Islet precursor cell (in vitro differentiated cells): Measurements from ENCODE around the gene FAM110C.
"Not testable (repeated sequence)": the region's sequence is repeated elsewhere in the genome, so short reads cannot be mapped to it uniquely, and the experiment has no call there.

ENCODE experiments used
- DNase-seq: peaks from one replicate; pipeline ENCODE4 v3.0.0-alpha.2; 2018

FAM110C gene

DNA sequence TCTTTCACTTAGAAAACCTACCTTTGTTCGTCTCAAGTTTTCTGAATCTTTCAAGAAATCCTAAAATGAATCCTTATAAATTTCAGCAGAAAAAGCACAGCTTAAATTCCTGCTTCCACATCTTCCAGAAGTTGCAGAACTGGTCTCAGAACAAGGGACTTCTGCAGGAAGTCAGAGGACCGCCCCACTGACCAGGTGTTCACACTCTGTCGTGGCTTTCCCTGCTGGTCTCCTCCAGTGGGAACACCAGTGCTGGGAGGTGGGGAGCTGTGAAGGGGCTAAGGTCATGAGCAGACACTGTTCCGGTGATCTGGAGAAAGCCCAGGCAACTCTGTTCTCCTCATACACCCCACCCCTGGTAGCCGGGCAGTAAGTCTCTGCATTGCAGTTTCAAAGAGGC lies 3.5 kb downstream of the FAM110C start:
- peak; percentile 59 for DNase-seq

DNA sequence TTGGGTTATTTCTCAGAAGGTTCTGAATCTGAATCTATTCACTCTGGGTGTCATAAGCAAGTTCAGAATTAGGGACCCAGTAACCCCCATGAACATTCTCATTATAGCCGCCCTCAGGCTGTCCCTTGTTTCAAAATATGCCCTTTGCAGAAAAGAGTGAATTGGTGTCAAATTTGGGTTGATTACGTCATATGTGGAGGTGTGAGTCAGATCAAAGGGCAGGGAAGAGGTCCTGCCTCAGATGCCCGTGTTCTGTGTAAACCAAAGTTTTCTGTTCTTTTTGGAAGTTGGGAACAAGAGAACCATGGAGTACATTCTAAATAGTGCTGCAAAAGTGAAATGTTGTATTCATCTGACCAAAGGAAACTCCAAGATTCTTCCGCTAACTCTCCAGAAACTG lies 5.8 kb downstream of the FAM110C start:
- no peak for DNase-seq

DNA sequence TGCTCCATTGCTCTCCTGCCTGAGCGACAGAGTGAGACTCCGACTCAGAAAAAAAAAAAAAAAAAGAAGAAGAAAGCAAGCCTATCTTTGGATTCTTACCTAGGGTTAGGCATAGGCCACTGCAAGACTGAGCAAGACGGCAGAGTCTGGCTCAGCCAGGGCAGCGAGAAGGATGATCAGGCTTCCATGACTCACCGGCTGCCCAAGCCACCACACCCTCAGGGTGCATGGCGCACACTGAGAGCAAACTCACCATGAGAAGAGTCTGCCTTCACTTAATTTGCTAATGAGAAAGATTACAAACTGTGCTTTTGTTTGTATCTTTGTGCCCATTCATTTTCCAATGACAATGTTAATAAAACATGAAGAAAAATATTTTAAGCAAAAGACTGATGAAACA lies 8.2 kb downstream of the FAM110C start:
- peak; percentile 70 for DNase-seq

DNA sequence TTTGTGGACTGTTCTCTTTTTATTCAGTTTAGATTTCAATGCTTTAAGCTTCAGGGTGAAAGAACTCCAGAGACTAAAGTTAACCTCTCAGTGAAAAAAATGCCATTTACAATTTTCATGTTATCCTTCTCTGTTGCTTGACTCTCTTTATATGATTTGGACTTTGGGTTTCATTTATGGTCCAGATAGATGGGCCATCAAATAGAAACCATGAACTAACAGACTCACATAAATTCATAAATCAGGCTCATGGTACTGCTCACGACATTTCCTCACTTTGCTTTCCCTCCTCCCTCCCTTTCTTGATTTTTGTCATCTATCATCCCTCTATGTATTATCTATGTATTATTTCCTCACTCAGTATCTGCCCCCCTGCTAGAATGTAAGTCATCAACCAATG lies 10.0 kb downstream of the FAM110C start:
- no peak for DNase-seq

DNA sequence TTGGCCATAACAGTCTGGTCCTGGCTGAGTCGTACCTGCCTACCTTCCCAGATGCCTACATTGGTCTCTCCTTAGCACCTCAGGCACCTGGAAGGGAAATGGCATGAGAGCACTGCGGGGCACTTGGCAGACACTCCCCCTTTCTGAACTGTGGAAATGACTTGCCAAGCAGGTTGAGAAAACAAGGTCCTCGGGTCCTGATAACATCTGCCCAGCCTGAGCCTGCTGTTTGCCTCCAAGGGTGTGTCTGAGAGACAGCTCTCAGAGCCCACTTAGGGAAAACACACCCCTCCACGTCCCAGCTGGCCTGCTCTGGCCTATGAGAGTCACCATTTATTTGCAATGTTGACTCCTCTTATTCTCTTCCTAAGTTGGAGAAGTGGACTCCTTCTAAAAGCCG lies 10.5 kb downstream of the FAM110C start:
- peak; percentile 84 for DNase-seq

DNA sequence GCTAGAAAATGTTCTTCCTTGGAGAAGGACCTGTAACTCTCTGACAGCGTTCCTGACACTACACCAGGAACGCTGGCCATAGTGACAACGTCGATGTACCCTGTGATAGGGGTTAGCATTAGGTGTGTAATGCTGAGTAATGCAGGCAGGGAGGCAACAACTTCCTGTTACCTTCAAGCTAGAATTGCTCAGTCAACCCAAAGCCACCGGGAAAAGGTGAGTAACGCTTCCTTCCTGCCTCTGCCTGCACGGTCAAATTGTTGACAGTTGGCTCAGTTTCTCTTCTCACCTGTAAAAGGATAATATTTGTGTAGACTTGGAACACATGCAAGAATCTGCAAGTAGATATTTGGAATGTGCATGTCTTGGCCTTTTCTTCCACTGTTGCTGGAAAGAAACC lies 12.7 kb downstream of the FAM110C start:
- DNase-seq, result no peak

DNA sequence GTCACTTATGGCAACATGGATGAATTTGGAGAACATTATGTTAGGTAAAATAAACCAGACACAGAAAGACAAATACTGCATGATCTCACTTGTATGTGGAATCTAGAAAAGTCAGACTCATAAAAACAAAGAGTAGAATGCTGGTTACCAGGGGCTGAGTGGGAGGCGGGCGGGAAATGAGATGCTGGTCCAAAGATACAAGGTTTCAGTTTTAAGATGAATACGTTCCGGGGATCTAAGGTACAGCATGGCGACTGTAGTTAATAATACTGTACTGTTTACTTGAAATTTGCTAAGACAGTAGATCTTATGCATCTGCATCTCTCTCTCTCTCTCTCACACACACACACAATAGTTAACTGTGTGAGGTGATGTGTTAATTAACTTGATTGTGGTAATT lies 14.2 kb downstream of the FAM110C start:
- DNase-seq, result no peak

DNA sequence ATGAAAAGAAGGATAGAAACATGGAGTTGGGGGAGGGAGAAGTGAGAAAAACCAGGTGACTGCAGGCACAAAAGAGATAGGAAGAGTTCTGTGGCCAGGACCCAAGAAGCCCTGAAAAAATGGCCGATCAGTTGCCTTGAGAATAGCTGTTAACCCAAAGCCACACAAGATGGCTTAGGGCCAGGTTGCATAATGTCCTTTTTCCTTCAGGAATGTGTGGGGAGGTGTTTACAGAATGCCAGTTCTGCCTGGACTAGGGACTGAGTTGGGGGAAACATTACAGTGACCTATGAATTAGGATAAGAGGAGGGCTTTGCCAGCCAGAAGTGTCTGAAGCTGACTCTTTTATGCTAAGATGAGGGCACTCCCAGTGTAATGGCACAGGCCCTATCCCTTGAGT lies 17.1 kb downstream of the FAM110C start:
- DNase-seq, result no peak

DNA sequence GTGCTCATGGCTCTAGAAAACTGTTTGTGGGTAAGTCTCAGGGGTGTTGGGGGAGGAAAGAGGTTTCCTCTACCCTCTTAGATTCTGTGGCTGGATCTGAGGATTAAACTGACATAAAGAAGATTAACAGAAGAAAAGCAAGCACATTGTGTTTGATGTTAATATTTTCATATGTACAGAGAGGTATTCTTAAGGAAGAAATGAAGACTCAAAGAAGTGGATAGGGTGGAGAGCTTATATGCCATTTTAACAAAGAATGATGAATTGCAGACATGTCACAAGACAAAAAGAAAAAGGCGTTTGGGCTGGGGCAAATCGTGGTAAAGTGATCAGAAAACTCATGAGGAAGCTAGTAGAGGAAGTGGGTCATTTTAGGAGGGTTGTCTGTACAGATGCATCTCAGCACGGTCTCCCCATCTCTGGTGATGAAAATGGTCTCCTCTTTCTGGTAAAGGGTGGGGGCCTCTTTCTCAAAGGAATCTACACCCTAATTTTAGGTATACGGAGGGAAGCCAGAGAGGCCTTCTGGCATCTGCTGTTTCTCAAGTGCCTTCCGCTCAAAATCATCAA lies 17.8 kb downstream of the FAM110C start:
- DNase-seq, result no peak

DNA sequence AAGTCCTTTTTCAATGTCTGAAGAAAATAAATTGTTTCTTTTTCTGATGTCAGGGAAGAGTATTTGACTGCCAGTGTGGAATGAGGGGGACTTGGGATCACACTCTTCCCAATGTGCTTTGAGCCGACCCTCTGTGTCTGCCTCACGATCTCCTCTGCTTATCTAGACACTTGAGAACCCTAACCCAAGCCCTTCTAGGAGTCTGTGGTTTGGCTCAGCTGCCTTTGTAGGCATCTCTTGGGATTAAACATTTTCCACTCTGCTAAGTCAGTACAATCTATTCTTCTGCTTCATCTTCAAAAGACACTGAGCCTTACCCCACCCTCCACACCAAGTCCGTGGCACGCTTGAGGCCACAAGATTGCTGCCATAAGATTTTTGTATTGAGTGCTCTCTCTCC lies 19.4 kb downstream of the FAM110C start:
- DNase-seq, result no peak

DNA sequence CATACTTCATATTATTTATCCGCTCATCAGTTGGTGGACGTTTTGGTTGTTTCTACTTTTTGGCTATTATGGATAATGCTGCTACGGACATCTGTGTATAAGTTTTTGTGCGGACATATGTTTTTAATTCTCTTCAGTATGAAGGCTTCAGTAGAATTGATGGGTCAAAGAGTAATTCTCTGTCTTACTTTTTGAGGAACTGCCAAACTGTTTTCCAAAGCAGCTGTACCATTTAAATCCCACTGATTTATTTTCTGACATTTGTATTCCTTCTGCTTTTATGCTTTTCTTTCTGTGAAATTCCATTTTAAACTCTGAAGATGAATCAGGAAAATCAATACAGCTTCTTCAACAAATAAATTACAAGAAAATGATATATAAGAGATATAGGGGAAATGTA lies 20.8 kb downstream of the FAM110C start:
- no peak for DNase-seq

DNA sequence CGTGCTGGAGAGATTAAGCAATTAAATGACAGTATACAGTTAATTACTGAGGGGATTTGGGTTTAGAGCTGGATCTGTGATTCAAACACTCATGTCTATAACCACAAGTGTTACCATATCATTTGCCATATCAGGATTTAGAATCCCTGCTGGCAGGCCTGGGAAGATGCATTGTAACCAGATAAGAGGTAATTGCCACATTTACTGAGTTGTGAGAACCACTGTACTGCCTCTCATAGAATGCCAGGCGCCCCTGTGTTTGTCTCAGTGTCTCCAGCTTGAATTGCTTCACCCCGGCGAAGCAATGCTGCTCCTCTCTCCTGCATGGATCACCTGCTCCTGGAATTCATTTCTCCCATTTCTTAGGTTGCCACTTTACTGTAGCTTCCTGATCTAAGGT lies 21.7 kb downstream of the FAM110C start:
- not testable (repeated sequence) for DNase-seq

DNA sequence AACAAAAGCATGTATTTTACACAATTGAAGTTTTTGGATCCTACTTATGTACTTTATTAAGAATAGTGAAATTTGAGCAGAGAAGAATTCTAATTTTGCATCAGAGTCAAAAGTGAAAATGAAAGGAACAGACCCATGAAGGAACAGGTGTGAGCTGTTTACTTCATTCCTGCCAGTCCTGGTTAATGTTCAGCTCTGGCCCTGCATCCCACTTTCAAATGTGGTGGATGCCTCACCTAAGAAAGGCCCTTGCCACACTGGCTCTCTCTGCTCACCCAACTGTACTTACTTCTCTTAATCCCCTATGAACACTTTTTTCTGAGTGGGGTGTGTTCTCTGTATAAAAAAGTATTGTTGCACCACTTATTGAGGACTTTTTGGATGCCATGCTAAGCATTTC lies 22.2 kb downstream of the FAM110C start:
- DNase-seq, result no peak

DNA sequence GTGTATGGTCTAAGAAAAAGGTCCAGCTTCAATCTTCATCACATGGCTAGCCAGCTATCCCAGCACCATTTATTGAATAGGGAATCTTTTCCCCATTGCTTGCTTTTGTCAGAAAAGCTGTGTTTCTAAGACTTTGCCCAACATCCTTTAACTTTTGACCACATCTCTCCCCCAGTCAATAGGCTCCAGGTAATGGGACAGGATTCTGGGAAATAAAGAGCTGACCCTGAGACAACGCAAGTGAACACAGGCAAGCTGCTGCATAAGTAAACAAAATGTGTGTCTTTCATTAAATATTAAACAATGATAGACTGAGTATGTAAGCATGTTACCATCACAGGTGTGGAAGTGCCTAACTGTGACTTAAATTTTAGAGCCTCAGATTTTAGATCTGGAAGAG lies 23.0 kb downstream of the FAM110C start:
- no peak for DNase-seq

DNA sequence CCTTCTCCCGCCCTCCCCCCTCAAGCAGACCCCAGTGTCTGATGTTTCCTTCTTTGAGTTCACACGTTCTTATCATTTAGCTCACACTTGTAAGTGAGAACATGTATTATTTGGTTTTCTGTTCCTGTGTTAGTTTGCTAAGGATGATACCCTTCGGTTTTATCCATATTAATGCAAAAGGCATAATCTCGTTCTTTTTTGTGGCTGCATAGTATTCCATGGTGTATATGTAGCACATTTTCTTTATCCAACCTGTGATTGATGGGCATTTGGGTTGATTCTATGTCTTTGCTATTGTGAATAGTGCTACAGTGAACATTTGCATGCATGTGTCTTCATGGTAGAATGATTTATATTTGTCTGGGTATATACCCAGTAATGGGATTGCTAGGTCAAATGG lies 24.1 kb downstream of the FAM110C start:
- not testable (repeated sequence) for DNase-seq

DNA sequence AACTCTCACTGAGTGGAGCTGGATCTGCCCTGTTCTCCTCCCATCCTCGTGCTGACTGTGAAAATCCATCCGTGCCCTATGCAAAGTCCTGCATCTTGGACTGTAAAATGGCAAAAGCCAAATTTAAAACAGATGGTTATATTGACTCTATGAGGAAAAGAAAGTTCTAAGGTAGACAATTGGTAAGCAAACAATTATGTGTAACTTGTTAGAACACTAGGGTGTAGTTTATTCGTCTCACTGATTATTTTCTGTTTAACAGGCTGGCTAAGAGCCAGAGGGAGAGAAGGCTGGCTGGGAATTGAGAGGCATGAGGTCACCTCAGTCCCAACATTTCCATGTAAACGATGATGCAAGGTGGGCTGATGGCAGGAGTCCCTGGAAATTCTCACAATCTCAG lies 26.0 kb downstream of the FAM110C start:
- not testable (repeated sequence) for DNase-seq

DNA sequence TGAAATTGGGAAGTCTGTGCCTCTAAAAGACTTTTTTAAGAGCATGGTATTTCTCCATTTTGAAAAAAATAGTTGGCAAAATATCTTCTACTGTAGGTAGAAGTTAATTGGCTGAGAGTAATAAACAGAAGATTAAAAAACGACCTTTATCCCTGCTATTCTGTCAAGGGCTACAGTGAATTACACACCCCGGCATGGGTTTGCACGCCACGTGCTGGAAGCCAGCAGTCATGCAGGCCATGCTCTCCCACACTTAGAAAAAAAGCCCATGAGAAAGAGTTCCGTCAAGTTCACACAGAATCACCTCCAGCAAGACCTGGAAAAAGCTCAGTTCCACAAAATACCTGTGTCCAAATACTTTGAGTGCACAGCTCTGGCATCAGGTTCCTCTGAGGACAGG lies 26.8 kb downstream of the FAM110C start:
- DNase-seq, result no peak

DNA sequence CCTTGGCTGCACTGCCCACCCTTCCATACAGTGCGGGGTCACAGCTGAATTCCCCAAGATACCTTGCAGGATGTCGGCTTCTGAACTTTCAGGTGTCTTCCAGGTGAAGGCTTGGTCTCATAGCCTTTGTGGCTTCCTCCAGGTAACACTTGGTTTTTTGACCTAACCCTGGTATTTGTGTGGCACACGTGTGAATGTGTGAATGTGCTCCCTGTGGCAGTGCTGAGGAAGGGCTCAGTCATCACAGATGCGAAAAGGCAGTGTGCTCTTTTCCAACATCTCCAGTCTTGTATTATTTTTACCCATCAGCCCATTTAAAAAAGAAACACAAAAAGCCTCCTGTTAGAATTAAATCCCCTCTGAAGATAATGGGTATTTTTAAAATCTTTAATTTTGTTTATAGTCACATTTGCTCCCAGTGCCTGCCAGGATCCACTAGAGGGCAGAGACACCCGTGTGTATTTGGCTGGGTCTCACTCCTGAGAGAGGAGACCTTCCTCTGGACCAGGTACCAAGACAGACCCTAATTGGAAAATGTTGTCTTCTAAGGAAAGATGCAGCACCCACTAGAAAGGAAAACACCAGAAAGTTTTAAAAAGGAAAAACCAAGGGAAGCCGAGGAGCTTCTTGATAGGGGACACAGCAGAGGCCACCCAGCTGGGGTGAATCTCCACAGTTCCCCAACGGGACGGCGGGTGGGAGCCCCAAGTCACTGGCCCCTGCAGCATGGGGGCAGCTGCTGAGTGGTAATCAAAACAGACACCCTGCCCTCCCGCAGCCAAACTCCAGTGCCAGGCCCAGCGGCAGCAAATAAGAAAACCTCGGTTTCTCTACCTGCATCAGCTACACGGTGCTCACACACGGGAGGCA lies 27.7 kb downstream of the FAM110C start:
- no peak for DNase-seq

DNA sequence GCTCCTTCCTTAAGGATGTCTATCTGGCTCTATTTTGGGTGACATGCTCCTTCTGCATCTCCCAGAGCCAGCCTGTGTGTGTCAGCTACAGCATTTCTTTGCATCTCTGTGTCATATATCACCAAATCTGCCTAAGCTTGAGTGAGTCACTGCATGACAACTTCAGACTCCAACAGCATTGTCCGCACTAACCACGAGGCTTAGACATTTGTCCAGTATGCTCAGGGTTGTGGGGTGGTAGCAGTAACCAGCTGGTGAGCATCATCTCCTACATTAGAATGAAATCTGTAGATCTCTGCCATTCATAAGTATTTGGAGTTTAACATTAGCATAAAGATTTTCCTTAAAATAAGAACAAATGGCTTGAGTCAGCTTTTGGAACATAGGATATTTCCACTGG lies 30.4 kb downstream of the FAM110C start:
- not testable (repeated sequence) for DNase-seq

DNA sequence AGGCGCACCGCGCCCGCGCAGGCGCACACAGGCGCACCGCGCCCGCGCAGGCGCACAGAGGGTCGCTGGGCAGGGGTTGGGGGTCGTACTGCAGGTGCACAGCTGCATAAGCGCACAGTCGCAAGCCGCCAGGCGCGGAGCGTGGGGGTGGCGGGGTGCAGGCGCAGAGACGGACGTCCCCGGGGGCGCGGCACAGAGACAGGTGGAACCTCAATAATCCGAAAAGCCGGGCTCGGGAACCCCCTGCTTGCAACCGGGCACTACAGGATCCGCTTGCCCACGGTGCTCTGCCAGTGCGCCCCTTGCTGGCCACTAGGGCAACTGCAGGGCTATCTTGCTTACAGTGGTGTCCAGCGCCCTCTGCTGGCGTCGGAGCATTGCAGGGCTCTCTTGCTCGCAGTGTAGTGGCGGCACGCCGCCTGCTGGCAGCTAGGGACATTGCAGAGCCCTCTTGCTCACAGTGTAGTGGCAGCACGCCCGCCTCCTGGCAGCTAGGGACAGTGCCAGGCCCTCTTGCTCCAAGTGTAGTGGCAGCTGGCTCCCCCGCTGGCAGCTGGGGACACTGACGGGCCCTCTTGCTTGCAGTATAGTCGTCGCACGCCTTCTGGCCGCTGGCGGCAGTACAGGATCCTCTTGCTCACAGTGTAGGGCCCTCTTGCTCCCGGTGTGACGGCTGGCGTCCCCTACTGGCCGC lies 34.9 kb downstream of the FAM110C start:
- peak; percentile 97 for DNase-seq

DNA sequence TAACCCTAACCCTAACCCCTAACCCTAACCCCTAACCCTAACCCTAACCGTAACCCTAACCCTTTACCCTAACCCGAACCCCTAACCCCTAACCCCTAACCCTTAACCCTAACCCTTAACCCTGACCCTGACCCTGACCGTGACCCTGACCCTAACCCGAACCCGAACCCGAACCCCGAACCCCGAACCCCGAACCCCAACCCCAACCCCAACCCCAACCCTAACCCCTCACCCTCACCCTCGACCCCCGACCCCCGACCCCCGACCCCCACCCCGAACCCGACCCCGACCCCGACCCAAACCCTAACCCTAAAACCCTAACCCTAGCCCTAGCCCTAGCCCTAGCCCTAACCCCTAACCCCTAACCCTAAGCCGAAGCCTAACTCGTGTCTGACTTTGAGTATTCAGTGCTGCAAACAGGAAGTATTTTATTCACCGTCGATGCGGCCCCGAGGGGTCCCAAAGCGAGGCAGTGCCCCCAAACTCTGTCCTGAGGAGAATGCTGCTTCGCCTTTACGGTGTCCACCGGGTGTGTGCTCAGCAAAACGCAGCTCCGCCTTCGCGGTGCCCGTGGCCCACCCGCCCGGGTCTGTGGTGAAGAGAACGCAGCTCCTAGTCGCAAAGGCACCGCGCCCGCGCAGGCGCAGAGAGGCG lies 36.0 kb downstream of the FAM110C start:
- peak; percentile 59 for DNase-seq
